Mucosa of descending colon (tissue), 3 donors: ENCODE measurements around the gene SPSB2. TPM values are rescaled to one million over a fixed set of nuclear protein-coding genes. Genes with fewer than 3 reads are reported as not detected.

Experiments
- ATAC-seq: fragments of 200-7000 bp; cut with Tn5 transposase; one replicate; pipeline ENCODE4 v1.9.1; 2020; ENCODE audit warnings: mild to moderate bottlenecking, moderate library complexity
- DNase-seq, 3 donors: peaks; one replicate each; pipeline ENCODE4 v3.0.0-alpha.2; 2020
- H3K36me3 ChIP-seq: fragments of 200-600 bp; one replicate; pipeline ENCODE4 v1.8.0; 2021; ENCODE audit warnings: low read depth, mild to moderate bottlenecking
- H3K4me1 ChIP-seq: fragments of 200-600 bp; one replicate; pipeline ENCODE4 v1.8.0; 2021; ENCODE audit warnings: low read depth, mild to moderate bottlenecking
- H3K4me3 ChIP-seq: fragments of 200-600 bp; one replicate; pipeline ENCODE4 v1.8.0; 2021; ENCODE audit warnings: mild to moderate bottlenecking
- H3K9me3 ChIP-seq: fragments of 200-600 bp; one replicate; pipeline ENCODE4 v1.8.0; 2021; ENCODE audit warnings: mild to moderate bottlenecking
- CTCF ChIP-seq: fragments of 200-600 bp; IDR thresholded peaks from one replicate; pipeline ENCODE4 v1.8.0; 2022; ENCODE audit warnings: antibody characterized with exemption, mild to moderate bottlenecking
- intact Hi-C, 2 donors: fragments of 100-400 bp; cut with DNase I in 1 of 2; cut with micrococcal nuclease in 1 of 2; formaldehyde crosslinking; loops; one replicate each; pipeline versions ENCODE4 v1.11.0 to v1.11.1; 2022; cut with DNase I, micrococcal nuclease
- total RNA-seq, 3 donors: library from RNA; stranded (reverse); fragmentation: NEBNext Ultra II Directional in 2 of 3; extraction: Animal tissue kit (Norgen Biotek cat#: 25700) in 2 of 3; gene quantifications; one replicate each; pipeline versions ENCODE4 v1.2.1 to v1.2.4, GENCODE V29; 2021 to 2023
- donor health status: DM: no; HTN: no; CAD: no; lungs with moderate emphysema.
- donor health status: DM: no; HTN: no; CAD: no.
- donor health status: DM: no; HTN: yes; CAD: no.

The SPSB2 gene
- total RNA-seq, 3 donors from 2014 or later, result 9.7 to 11.7 (median 10.6) TPM

- intact Hi-C loops, result no loop called here
- no peaks in the 10 kb centered on the region for H3K9me3 ChIP-seq
- no peaks in the 10 kb centered on the region for H3K36me3 ChIP-seq
- DNase-seq, result peak; percentile 34 to 75 (median 52)
- ATAC-seq, result peak; percentile 56
- no peak for TF ChIP-seq CTCF
- H3K4me1 ChIP-seq, result no peaks in the 10 kb centered on the region
- no peak overlapping the region for H3K4me3 ChIP-seq
Measured at GRCh38 chr12:6839482-6840201, 33.5 kb downstream of the SPSB2 start.

- ATAC-seq (no peak), DNase-seq (no peak)
- no peak for TF ChIP-seq CTCF
- H3K4me3 ChIP-seq, result no peak overlapping the region
- H3K4me1 ChIP-seq, result no peaks in the 10 kb centered on the region
- no peaks in the 10 kb centered on the region for H3K9me3 ChIP-seq
- H3K36me3 ChIP-seq, result no peaks in the 10 kb centered on the region
- intact Hi-C loops, result no loop called here
Measured at GRCh38 chr12:6838854-6839253, 34.2 kb downstream of the SPSB2 start.

- intact Hi-C loops, result no loop called here
- DNase-seq, result no peak
- ATAC-seq, result no peak
- no peaks in the 10 kb centered on the region for H3K4me1 ChIP-seq
- TF ChIP-seq CTCF, result no peak
- H3K4me3 ChIP-seq, result no peak overlapping the region
- H3K36me3 ChIP-seq, result no peaks in the 10 kb centered on the region
- H3K9me3 ChIP-seq, result no peaks in the 10 kb centered on the region
Measured at GRCh38 chr12:6837370-6838060, 35.6 kb downstream of the SPSB2 start.

- TF ChIP-seq CTCF, result no peak
- Histone ChIP-seq H3K9me3 (no peaks in the 10 kb centered on the region), H3K4me3 (no peak overlapping the region), H3K4me1 (no peaks in the 10 kb centered on the region), H3K36me3 (no peaks in the 10 kb centered on the region)
- intact Hi-C loops, result no loop called here
- DNase-seq, result peak in 1 of 3 donors; percentile 26
- ATAC-seq, result no peak
Measured at GRCh38 chr12:6836851-6837250, 36.3 kb downstream of the SPSB2 start.

- no peak for TF ChIP-seq CTCF
- ATAC-seq, result no peak
- Histone ChIP-seq H3K36me3 (no peaks in the 10 kb centered on the region), H3K4me1 (no peaks in the 10 kb centered on the region), H3K9me3 (no peaks in the 10 kb centered on the region), H3K4me3 (no peak overlapping the region)
- intact Hi-C loops, result no loop called here
- no peak for DNase-seq
Measured at GRCh38 chr12:6834873-6835272, 38.2 kb downstream of the SPSB2 start.
